ENCODE results near the gene SLC8A1.
A peak's percentile ranks its signal among the peaks of the same experiment; 100 is the strongest.

SLC8A1 gene

GRCh38 chr2:40273734-40274182 is 178.1 kb downstream of the SLC8A1 start:
- no peak for DNase-seq (ENCODE audit: low spot score)

- no peak for DNase-seq (ENCODE audit: low spot score)
Measured at GRCh38 chr2:40271094-40271493, 180.8 kb downstream of the SLC8A1 start.

DNA sequence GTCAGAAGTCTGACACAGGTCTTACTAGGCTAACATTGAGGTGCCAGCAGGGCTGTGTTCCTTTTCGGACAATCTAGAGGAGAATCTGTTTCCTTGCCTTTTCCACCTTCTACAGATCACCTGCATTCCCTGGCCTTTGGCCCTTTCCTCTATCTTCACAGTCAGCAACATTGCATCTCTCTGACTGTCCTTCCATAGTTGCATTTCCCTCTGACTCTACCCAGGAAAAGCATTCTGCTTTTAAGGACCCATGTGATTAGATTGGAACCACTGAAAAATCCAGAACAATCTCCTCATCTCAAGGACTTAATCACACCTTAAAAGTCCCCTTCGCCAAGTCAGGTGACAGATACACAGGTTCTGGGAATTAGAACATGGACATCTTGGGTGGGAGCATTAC is 181.5 kb downstream of the SLC8A1 start:
- no peak for DNase-seq (ENCODE audit: low spot score)

GRCh38 chr2:40268566-40268965 is 183.3 kb downstream of the SLC8A1 start:
- DNase-seq (ENCODE audit: low spot score), result no peak

GRCh38 chr2:40266201-40266600 is 185.7 kb downstream of the SLC8A1 start:
- DNase-seq (ENCODE audit: low spot score), result no peak

GRCh38 chr2:40265602-40266001 is 186.3 kb downstream of the SLC8A1 start:
- no peak for DNase-seq (ENCODE audit: low spot score)

DNA sequence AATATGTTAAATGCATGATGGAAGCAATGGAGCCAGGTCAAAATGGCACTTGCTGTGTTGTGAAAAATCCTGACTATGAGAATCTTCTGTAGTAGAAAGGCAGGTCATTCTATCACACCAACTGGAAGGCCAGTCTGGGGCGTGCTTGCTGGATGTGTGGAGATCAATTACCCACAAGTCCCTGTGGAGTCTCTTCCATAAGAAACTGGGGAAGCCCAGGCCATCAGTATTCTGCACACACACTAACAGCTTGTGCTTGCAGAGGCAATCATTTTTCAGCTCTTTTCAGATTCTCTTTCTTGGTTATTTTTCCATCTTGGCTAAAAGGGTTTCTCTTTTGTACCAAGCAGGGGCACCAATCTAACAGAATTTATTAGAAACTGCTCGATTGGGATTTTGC is 190.8 kb downstream of the SLC8A1 start:
- DNase-seq (ENCODE audit: low spot score), result no peak

DNA sequence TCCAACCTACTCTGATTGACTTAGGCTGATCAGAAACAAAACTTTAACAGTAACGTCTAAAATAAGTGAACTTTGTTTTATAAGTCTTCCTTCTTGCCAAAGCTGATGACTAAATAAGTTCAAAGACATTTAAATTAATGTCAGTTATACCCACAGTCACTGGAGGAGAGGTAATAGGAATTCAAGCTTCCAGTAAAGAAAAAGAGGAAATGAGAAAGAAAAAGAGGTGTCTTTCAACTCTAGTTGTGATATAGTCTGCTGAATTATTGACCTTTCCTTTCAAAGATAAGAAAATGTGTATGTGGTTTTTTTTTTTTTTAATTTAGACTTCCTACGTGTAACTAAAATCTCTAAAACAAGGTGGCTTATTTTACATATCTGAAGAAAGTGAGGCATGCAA is 191.5 kb downstream of the SLC8A1 start:
- no peak for DNase-seq (ENCODE audit: low spot score)

GRCh38 chr2:40259900-40260299 is 192.0 kb downstream of the SLC8A1 start:
- DNase-seq (ENCODE audit: low spot score), result no peak

GRCh38 chr2:40258135-40258457 is 193.8 kb downstream of the SLC8A1 start:
- no peak for DNase-seq (ENCODE audit: low spot score)

- no peak for DNase-seq (ENCODE audit: low spot score)
Measured at GRCh38 chr2:40257340-40258134, 194.4 kb downstream of the SLC8A1 start.

- peak; percentile 23 for DNase-seq (ENCODE audit: low spot score)
Measured at GRCh38 chr2:40256649-40257048, 195.2 kb downstream of the SLC8A1 start.

DNA sequence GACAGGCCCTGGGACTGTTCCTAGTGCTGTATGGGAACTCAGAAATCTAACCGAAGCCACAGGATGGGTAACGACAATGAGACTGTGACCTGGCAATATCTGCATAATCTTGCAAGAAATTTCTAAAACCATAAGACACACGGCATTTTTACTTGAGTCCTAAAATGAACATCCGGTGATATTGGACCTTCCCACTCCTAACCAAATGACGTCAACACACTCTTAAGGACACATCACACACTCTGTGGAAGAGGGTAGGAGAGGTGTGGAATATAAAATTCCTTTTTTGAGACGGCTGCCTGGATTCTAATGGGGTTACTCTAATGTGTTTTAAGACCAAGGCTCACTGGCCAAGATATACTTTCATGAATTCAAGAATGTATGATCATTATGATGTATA is 195.9 kb downstream of the SLC8A1 start:
- DNase-seq (ENCODE audit: low spot score), result no peak

DNA sequence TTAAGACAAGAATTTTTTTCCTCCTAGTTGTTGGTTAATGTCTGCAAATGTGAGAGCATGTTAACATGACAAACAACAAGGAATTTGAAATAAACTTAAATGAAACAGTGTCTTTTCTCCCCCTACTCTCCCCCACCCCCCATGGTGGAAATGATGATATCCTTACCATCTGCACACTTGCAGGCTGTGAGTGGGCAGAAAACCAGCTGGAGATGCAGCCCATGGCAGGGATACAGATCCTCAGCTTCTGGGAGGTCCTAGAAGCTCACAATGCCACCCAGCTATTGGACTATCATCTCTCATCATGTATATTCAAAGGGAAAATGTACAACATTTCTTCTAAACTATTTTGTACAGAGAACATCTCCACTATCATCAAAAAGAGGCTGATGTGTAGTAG is 196.8 kb downstream of the SLC8A1 start:
- no peak for DNase-seq (ENCODE audit: low spot score)

DNA sequence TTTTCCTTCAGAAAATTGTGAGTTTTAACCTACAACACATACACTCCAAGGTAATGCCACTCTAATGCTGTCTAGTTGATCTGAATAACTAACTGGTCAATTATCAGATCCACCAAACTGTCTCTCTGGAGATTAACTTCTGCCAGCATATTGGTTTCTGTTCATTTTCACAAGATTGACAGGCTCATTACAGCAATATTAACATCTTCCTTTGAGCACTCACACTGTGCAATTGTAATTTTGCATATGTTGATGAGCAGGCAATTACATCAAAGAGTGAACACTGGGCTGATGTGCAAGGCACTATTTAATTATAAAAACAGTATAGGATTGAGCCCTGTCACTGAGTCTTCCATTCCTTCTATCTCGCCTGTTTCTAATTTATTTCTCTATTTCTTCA is 197.3 kb downstream of the SLC8A1 start:
- DNase-seq (ENCODE audit: low spot score), result no peak

- DNase-seq (ENCODE audit: low spot score), result no peak
Measured at GRCh38 chr2:40251137-40251536, 200.8 kb downstream of the SLC8A1 start.

DNA sequence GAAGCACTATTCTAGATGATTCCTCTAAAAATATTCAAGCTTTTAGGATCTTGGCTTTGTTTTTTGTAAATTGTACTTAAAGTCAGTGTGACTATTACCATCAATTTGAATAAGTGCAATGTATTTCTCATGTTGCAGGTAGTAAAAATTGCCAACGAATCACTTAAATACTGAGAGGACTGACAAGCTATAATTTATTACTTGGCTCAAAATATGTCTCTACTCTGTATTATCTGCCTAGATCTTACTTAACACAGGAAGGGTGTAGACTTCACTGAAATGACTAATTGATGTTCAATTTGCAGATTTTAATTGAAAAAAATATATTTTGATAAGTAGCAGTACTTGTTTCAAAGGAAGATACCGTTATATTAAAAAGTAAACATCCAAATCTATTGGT is 202.3 kb downstream of the SLC8A1 start:
- DNase-seq (ENCODE audit: low spot score), result no peak

- DNase-seq (ENCODE audit: low spot score), result no peak
Measured at GRCh38 chr2:40248294-40248693, 203.6 kb downstream of the SLC8A1 start.

- peak; percentile 38 for DNase-seq (ENCODE audit: low spot score)
Measured at GRCh38 chr2:40244675-40245074, 207.2 kb downstream of the SLC8A1 start.

DNA sequence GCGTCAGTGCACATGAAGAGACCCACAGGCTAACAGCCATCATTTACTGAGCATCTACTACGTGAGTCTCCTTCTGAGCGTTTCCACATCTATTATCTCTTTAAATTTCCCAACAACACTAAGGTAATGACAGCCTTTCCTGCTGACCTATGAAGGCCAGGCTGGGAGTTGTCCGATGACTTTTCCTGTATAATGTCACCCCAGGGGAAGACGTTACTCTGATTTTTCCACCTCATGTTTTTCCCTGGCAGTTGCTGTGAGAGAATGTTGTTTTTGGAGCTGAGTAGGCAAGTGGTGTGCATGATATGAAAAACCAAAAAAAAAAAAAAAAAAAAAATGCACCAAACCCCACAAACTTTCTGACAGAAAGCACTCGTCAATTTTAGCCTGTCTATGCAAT is 207.6 kb downstream of the SLC8A1 start:
- no peak for DNase-seq (ENCODE audit: low spot score)

GRCh38 chr2:40243581-40244187 is 208.2 kb downstream of the SLC8A1 start:
- no peak for DNase-seq (ENCODE audit: low spot score)

GRCh38 chr2:40242315-40242714 is 209.6 kb downstream of the SLC8A1 start:
- no peak for DNase-seq (ENCODE audit: low spot score)

GRCh38 chr2:40240070-40240469 is 211.8 kb downstream of the SLC8A1 start:
- DNase-seq (ENCODE audit: low spot score), result no peak
